ENCODE results near the gene RAB5IF. TPM values are rescaled to one million over a fixed set of nuclear protein-coding genes. Genes with fewer than 3 reads are reported as not detected.

Gene RAB5IF
- total and polyA plus RNA-seq, 2 of the 13 experiments (the other 11 are each of a cell fraction or from before 2014, with no cell fraction given): 261 to 305 TPM

GRCh38 chr20:36607586-36608387 lies 2.2 kb downstream of the RAB5IF start (continued):
- TF ChIP-seq, protein P1, sequence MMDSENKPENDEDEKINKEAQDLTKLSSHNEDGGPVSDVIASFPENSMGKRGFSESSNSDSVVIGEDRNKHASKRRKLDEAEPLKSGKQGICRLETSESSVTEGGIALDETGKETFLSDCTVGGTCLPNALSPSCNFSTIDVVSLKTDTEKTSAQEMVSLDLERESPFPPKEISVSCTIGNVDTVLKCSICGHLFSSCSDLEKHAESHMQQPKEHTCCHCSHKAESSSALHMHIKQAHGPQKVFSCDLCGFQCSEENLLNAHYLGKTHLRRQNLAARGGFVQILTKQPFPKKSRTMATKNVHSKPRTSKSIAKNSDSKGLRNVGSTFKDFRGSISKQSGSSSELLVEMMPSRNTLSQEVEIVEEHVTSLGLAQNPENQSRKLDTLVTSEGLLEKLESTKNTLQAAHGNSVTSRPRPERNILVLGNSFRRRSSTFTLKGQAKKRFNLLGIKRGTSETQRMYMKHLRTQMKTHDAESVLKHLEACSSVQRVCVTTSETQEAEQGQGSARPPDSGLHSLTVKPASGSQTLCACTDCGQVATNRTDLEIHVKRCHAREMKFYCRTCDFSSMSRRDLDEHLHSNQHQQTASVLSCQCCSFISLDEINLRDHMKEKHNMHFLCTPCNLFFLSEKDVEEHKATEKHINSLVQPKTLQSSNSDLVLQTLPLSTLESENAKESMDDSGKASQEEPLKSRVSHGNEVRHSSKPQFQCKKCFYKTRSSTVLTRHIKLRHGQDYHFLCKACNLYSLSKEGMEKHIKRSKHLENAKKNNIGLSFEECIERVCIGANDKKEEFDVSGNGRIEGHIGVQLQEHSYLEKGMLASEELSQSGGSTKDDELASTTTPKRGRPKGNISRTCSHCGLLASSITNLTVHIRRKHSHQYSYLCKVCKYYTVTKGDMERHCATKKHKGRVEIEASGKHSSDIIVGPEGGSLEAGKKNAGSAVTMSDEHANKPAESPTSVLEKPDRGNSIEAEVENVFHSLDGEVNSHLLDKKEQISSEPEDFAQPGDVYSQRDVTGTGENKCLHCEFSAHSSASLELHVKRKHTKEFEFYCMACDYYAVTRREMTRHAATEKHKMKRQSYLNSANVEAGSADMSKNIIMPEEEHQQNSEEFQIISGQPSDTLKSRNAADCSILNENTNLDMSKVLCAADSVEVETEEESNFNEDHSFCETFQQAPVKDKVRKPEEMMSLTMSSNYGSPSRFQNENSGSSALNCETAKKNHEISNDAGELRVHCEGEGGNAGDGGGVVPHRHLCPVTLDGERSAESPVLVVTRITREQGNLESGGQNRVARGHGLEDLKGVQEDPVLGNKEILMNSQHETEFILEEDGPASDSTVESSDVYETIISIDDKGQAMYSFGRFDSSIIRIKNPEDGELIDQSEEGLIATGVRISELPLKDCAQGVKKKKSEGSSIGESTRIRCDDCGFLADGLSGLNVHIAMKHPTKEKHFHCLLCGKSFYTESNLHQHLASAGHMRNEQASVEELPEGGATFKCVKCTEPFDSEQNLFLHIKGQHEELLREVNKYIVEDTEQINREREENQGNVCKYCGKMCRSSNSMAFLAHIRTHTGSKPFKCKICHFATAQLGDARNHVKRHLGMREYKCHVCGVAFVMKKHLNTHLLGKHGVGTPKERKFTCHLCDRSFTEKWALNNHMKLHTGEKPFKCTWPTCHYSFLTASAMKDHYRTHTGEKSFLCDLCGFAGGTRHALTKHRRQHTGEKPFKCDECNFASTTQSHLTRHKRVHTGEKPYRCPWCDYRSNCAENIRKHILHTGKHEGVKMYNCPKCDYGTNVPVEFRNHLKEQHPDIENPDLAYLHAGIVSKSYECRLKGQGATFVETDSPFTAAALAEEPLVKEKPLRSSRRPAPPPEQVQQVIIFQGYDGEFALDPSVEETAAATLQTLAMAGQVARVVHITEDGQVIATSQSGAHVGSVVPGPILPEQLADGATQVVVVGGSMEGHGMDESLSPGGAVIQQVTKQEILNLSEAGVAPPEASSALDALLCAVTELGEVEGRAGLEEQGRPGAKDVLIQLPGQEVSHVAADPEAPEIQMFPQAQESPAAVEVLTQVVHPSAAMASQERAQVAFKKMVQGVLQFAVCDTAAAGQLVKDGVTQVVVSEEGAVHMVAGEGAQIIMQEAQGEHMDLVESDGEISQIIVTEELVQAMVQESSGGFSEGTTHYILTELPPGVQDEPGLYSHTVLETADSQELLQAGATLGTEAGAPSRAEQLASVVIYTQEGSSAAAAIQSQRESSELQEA (CRISPR knock-in tag; IDR thresholded peaks at IDR 0.05; ENCODE audit: not compliant biosample characterization): no peak
- TF ChIP-seq RFXAP (CRISPR knock-in tag; IDR thresholded peaks at IDR 0.05; ENCODE audit: borderline replicate concordance) (no peak), FIP1L1 (IDR thresholded peaks at IDR 0.05; ENCODE audit: borderline replicate concordance, insufficient read depth, low read depth, low read length) (no peak), ZNF619 (CRISPR knock-in tag; IDR thresholded peaks at IDR 0.05) (no peak), ZNF556 (CRISPR knock-in tag; IDR thresholded peaks at IDR 0.05; ENCODE audit: borderline replicate concordance) (no peak; the same call in 1 of the 2 replicates), ZNF660 (CRISPR knock-in tag; IDR thresholded peaks at IDR 0.05; ENCODE audit: borderline replicate concordance, low read depth) (no peak), STAT5B (CRISPR knock-in tag; IDR thresholded peaks at IDR 0.05) (no peak), HOXA9 (CRISPR knock-in tag; IDR thresholded peaks at IDR 0.05; ENCODE audit: borderline replicate concordance) (no peak), GATAD1 (CRISPR knock-in tag; IDR thresholded peaks at IDR 0.05) (peak; percentile 81), SNAI1 (CRISPR knock-in tag; IDR thresholded peaks at IDR 0.05; ENCODE audit: borderline replicate concordance) (no peak), DNMT1 (CRISPR knock-in tag; IDR thresholded peaks at IDR 0.05) (no peak), CHD2 (IDR thresholded peaks at IDR 0.05; ENCODE audit: low read depth, low read length) (no peak), MED1 (CRISPR knock-in tag; IDR thresholded peaks at IDR 0.05) (peak; percentile 59)
- TF ChIP-seq, protein P2, sequence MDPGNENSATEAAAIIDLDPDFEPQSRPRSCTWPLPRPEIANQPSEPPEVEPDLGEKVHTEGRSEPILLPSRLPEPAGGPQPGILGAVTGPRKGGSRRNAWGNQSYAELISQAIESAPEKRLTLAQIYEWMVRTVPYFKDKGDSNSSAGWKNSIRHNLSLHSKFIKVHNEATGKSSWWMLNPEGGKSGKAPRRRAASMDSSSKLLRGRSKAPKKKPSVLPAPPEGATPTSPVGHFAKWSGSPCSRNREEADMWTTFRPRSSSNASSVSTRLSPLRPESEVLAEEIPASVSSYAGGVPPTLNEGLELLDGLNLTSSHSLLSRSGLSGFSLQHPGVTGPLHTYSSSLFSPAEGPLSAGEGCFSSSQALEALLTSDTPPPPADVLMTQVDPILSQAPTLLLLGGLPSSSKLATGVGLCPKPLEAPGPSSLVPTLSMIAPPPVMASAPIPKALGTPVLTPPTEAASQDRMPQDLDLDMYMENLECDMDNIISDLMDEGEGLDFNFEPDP (CRISPR knock-in tag; conservative IDR thresholded peaks at IDR 0.05): no peak
- TF ChIP-seq, protein P3, sequence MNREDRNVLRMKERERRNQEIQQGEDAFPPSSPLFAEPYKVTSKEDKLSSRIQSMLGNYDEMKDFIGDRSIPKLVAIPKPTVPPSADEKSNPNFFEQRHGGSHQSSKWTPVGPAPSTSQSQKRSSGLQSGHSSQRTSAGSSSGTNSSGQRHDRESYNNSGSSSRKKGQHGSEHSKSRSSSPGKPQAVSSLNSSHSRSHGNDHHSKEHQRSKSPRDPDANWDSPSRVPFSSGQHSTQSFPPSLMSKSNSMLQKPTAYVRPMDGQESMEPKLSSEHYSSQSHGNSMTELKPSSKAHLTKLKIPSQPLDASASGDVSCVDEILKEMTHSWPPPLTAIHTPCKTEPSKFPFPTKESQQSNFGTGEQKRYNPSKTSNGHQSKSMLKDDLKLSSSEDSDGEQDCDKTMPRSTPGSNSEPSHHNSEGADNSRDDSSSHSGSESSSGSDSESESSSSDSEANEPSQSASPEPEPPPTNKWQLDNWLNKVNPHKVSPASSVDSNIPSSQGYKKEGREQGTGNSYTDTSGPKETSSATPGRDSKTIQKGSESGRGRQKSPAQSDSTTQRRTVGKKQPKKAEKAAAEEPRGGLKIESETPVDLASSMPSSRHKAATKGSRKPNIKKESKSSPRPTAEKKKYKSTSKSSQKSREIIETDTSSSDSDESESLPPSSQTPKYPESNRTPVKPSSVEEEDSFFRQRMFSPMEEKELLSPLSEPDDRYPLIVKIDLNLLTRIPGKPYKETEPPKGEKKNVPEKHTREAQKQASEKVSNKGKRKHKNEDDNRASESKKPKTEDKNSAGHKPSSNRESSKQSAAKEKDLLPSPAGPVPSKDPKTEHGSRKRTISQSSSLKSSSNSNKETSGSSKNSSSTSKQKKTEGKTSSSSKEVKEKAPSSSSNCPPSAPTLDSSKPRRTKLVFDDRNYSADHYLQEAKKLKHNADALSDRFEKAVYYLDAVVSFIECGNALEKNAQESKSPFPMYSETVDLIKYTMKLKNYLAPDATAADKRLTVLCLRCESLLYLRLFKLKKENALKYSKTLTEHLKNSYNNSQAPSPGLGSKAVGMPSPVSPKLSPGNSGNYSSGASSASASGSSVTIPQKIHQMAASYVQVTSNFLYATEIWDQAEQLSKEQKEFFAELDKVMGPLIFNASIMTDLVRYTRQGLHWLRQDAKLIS (CRISPR knock-in tag; IDR thresholded peaks at IDR 0.05): no peak; the same call in 1 of the 2 replicates

Data from HepG2 (cell line).